Stimulated activated CD8-positive, alpha-beta memory T cell treated with anti-CD3 and anti-CD28 coated beads, Interleukin-2, amount 100 ng/mL, for 1 hour (primary cell): ENCODE results near the gene MEP1B.
"Not testable (repeated sequence)": the region's sequence is repeated elsewhere in the genome, so short reads cannot be mapped to it uniquely, and the experiment has no call there.

Experiments used
- DNase-seq, 2 donors: peaks; one replicate each; pipeline ENCODE4 v3.0.0-alpha.2; 2020; ENCODE audit warnings: low read depth in 2 of 2

MEP1B gene

GRCh38 chr18:32189790-32190189 lies at the start of gene MEP1B:
MEP1B (plus strand) TSS chr18:32190039; CDS start chr18:32190071, 32 bp downstream.
- no peak for DNase-seq

DNA sequence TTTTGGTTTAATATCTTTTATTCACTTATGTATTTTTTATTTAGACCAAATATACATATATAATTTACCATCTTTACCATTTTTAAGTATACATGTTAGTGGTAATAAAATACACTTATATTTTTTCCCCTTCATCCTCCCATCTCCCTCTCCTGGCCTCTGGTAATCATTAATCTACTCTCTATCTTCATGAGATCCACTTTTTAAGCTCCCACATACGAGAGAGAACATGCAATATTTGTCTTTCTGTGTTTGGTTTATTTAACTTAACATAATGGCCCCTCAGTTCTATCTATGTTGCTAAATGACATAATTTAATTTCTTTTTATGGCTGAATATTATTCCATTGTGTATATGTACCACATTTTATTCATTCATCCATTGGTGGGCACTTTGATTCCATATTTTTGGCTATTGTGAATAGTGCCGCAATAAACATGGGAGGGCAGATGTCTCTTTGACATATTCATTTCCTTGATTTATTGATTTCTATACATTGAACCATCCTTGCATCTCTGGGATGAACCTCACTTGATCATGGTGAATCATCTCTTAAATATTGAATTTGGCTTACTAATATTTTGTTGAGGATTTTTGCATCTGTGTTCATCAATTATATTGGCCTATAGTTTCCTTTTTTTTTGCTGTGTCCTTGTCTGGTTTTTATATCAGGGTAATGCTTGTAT lies 41.5 kb upstream of the MEP1B start:
- DNase-seq: no peak

DNA sequence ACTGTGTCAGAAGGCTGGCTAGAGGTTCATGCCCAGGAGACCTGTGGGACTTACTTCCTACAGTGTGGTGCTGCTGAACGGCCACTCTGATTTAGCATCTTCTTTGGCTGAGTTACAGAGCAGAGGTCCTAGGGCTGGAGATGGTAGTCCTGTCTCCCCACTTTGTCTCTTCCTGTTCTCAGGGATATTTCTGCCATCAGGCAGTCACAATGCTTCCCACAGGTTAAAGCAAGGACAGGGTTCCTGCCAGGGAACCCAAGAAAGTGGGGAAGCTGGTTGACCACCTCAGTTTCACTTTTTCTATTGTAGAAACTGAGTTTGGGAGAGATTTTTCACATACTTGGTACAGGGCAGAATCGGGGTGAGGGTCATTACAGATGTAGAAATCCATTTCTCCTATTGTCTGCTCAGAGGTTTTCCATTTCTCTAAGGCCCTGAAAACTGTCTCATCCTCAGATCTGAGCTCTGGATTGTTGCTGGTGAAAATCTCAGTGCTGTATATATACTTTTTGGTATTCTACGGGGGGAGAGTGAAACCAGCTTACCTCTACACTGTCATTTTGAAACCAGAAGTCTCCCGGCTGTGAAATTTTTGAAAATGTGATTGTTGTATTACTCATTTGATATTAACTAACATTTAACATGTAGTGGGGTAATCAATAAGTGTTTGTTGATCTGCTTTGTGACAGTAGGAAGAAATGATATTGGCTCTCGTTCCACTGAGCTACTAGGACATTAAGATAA lies 37.0 kb upstream of the MEP1B start:
- no peak for DNase-seq

DNA sequence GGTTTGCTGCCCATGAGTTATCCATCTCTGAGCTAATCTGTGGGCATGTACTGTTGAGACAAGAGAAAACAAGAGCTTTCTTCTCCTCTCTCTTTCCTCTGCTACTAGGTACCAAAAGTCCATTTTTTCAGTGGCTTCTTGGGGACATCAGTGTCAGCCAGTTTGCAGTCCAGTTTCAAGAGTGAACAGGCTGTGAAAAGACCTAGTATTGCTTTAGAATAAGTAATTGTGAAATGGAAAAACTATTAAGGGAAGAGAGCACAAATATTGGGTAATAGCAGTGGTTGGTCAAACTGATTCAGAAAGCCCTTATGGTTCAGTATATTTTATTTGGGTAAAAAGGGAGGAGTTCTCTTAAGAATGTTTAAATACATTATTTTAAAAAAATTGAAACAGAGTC lies 33.0 kb upstream of the MEP1B start:
- no peak for DNase-seq

DNA sequence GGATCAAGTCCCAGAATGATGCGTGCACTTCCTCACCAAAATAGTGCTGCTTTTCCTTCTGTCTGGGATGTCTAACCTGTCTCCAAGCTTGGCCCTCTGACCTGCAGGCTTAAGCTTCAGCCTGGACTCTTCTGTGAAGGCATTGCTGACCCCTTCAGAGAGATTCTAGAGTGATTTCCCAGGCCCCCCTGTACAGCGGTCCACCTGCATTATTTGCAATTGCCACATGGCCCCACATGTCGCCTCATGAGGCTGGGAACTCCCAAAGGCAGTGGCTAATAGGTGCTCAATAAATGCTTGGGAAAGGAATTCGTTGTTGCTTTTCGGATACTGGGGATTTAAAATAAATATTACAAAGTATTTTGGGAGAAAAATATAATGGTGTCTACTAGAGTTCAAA lies 32.3 kb upstream of the MEP1B start:
- DNase-seq: no peak

DNA sequence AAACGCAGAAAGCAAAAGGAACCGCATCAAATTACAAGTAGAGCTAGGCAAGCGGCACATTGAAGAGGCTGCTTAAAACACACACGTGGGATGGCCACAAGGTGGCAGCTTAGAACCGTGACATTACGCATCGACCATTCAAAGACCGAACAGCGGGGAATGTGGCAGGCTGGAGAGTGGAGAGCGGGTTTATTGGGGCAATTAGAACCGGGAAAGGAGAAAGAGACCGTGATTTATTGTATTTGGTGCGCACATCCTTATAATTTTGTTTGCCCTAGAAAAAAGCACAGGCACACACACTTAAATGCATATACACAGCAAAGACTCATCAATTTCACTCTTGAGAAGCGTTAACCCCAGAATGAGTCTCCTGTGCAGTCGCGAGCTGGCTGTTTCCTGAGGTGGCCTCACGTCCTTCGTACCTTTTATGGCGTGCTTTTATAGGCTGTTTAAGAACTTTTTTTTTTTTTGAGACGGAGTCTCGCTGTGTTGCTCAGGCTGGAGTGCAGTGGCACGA lies 31.7 kb upstream of the MEP1B start:
- peak; percentile 28 to 48 for DNase-seq

DNA sequence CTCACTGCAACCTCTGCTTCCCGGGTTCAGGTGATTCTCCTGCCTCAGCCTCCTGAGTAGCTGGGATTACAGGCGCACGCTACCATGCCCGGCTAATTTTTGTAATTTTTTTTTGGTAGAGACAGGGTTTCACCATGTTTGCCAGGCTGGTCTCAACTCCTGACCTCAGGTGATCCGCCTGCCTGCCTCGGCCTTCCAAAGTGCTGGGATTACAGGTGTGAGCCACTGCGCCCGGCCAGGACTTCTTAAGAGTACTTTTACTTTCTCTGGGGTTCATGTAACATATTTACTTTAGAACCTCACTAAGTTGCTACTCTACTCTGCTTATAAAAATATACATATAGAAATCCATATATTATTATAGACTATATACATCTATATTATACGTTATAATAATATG lies 31.2 kb upstream of the MEP1B start:
- not testable (repeated sequence) for DNase-seq

- no peak for DNase-seq
Observed at GRCh38 chr18:32160547-32160946, 29.3 kb upstream of the MEP1B start.

DNA sequence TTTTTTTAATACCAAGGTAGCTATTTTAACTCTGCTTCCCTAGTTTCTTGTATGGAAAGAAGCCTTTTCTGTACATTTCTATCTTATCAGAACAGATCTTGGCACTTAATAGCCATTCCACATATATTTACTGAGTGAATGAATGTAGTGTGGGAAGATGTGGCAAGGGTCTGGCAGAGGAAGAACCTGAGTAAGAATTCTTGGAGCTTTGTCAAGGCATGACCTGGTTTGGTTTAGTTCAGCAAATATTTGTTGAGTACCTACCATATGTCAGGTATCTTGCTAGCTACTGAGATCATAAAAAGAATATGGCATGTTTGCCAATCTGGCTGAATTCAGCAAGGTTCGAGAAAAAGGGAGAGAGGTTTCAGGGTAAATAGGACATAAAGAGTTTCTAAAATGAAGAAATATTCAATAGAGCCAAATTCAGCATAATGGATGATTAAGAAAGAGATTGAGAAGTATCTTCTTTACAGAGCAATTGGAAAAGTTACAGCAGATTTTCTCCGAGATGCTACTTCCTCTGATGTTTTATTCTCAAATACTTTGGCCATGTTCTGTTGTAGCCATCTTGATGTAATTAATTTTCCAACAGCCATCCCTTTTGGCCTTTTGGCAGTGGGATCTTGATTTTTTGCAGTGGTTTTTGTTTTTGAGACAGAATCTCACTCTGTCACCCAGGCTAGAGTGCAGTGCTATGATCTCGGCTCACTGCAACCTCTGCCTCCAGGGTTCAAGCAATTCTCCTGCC lies 21.7 kb upstream of the MEP1B start:
- DNase-seq: no peak

GRCh38 chr18:32173654-32174053 lies 16.2 kb upstream of the MEP1B start:
- DNase-seq: no peak

DNA sequence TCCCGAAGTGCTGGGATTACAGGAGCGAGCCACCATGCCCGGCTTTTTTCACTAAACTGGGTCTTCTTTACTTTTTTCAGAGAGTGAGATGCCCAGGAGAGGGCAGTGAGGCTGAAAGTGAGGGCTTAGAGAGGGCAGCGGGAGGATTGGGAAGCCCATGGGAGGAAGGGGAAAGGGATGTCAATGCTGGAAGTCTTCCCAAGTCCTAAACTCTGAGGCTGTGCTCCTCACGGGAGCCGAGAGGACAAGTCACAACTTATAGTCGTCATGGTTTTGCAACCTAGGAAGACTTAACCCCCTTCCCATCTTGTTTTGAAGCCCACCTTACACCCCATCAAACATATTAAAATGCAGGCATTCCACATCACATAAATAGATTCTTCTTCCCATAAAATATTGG lies 15.1 kb upstream of the MEP1B start:
- no peak for DNase-seq

- DNase-seq: no peak
Observed at GRCh38 chr18:32175265-32175664, 14.6 kb upstream of the MEP1B start.

DNA sequence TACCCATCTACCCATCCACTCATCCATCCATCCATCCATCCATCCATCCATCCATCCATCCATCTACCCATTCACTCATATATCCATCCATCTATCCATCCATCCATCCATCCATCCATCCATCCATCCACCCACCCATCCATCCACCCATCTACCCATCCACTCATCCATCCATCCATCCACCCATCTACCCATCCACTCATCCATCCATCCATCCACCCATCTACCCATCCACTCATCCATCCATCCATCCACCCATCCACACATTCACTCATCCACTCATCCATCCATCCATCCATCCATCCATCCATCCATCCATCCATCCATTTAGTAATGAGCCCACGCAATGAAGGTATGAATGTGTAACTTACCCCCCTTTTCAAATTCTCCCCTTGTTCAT lies 13.1 kb upstream of the MEP1B start:
- DNase-seq: not testable (repeated sequence)

DNA sequence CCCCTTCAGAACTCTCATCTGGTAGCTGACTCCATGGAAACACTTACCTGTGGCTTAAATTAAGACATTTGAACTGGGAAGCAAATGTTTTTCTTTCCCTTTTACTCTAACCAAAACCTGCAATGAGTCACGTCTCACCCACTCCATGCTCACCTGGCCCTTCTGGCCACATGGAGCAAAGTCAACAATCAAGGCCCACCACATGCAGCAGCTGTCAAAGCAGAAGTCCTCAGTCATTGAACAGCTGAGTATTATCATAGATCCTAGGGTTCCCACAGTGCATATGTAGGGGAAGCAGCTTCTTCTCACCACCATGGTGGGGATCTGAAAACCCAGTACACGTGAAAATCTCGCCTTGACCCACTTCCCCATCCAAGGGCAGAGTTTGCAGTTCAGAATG lies 12.3 kb upstream of the MEP1B start:
- DNase-seq: no peak

GRCh38 chr18:32183503-32183902 lies 6.3 kb upstream of the MEP1B start:
- no peak for DNase-seq

GRCh38 chr18:32190209-32190608 lies 370 bp downstream of the MEP1B start:
- DNase-seq: no peak

- DNase-seq: no peak
Observed at GRCh38 chr18:32195881-32196815, 6.3 kb downstream of the MEP1B start.

DNA sequence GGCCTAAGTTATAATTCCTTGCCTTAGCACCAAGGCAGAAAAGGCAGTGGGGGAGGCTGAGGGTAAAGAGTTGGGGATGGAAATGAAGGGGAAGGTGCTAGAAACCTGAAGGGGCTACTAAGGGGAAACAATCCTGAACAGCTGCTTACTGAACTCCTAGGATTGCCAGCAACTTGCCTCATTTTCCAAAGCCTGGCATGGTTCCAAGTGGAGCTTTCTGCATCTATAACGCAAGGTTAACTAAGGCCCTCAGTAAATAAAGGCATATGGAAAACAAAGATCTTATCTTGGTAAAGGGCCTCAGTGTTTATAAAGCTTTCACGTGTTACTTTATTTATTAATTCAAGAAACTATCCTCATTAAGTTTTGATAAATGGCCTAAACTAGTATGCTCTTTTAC lies 10.9 kb downstream of the MEP1B start:
- no peak for DNase-seq

GRCh38 chr18:32201948-32202672 lies 12.3 kb downstream of the MEP1B start:
- DNase-seq: no peak

- no peak for DNase-seq
Observed at GRCh38 chr18:32208023-32208422, 18.2 kb downstream of the MEP1B start.

- no peak for DNase-seq
Observed at GRCh38 chr18:32208577-32208976, 18.7 kb downstream of the MEP1B start.
